C1 segment of cervical spinal cord (tissue), 14 donors: Measurements from ENCODE around the gene ANXA1.
A peak's percentile ranks its signal among the peaks of the same experiment; 100 is the strongest.
"Not testable (repeated sequence)": the region's sequence is repeated elsewhere in the genome, so short reads cannot be mapped to it uniquely, and the experiment has no call there.

Experiments used
- DNase-seq, 14 donors: peaks; one replicate each; lab custom pipeline; 2025; lab: John Stamatoyannopoulos, UW

Gene ANXA1

GRCh38 chr9:73151653-73152542, at the start of gene ANXA1:
Gene ANXA1, plus strand, starts transcription at chr9:73151865. Its CDS starts 6,671 bp downstream, at chr9:73158536.
- no peak for DNase-seq

GRCh38 chr9:73104342-73104741, 47.3 kb upstream of the ANXA1 start:
- no peak for DNase-seq

GRCh38 chr9:73104921-73105320, 46.7 kb upstream of the ANXA1 start:
- no peak for DNase-seq

GRCh38 chr9:73107489-73108069, 44.1 kb upstream of the ANXA1 start:
- not testable (repeated sequence) for DNase-seq

- no peak for DNase-seq
These were observed 37.6 kb upstream of the ANXA1 start for GRCh38 chr9:73114058-73114457.

- DNase-seq = no peak
These were observed 36.7 kb upstream of the ANXA1 start for GRCh38 chr9:73114958-73115357.

- no peak for DNase-seq
These were observed 35.6 kb upstream of the ANXA1 start for GRCh38 chr9:73116031-73116430.

GRCh38 chr9:73116880-73117279, 34.8 kb upstream of the ANXA1 start:
- no peak for DNase-seq

- no peak for DNase-seq
These were observed 33.4 kb upstream of the ANXA1 start for GRCh38 chr9:73118286-73118685.

GRCh38 chr9:73118898-73119554, 32.6 kb upstream of the ANXA1 start:
- no peak for DNase-seq

GRCh38 chr9:73121375-73121935, 30.2 kb upstream of the ANXA1 start:
- no peak for DNase-seq

- DNase-seq = no peak
These were observed 26.0 kb upstream of the ANXA1 start for GRCh38 chr9:73125651-73126050.

GRCh38 chr9:73129941-73130685, 21.6 kb upstream of the ANXA1 start:
- DNase-seq = no peak

GRCh38 chr9:73131461-73131860, 20.2 kb upstream of the ANXA1 start:
- DNase-seq = no peak

- DNase-seq = peak in 12 of 14 donors; percentile 3 to 43 (median 9)
These were observed 19.5 kb upstream of the ANXA1 start for GRCh38 chr9:73132034-73132776.

- DNase-seq = no peak
These were observed 18.5 kb upstream of the ANXA1 start for GRCh38 chr9:73133022-73133651.

- DNase-seq = no peak
These were observed 17.7 kb upstream of the ANXA1 start for GRCh38 chr9:73133921-73134407.

GRCh38 chr9:73135394-73135793, 16.3 kb upstream of the ANXA1 start:
- no peak for DNase-seq

GRCh38 chr9:73137286-73137899, 14.3 kb upstream of the ANXA1 start:
- no peak for DNase-seq

GRCh38 chr9:73137914-73138313, 13.8 kb upstream of the ANXA1 start:
- DNase-seq = no peak
